Liver (tissue), 9 donors: ENCODE measurements around the gene PAFAH1B2. TPM values are rescaled to one million over a fixed set of nuclear protein-coding genes. Genes with fewer than 3 reads are reported as not detected.

Experiments used
- DNase-seq: peaks from one replicate; pipeline ENCODE4 v3.0.0-alpha.2; 2017; ENCODE audit warnings: low spot score
- H3K27ac ChIP-seq, 2 donors: one replicate each; pipeline ENCODE4 v1.7.0; 2013; ENCODE audit warnings: inconsistent platforms in 2 of 2, low read length in 2 of 2, control low read depth in 1 of 2, low read depth in 1 of 2, mild to moderate bottlenecking in 1 of 2
- H3K27me3 ChIP-seq, 4 donors: one replicate each; pipeline versions ENCODE4 v1.6.1 to v1.7.0; 2013; ENCODE audit warnings: low read length in 3 of 4, inconsistent platforms in 1 of 4, mild to moderate bottlenecking in 1 of 4, moderate library complexity in 1 of 4; ENCODE audit not compliant: control insufficient read depth in 4 of 4, insufficient read depth in 4 of 4
- H3K36me3 ChIP-seq, 4 donors: one replicate each; pipeline versions ENCODE4 v1.6.1 to v1.7.0; 2013; ENCODE audit warnings: low read length in 3 of 4, mild to moderate bottlenecking in 3 of 4, low read depth in 1 of 4, moderate library complexity in 1 of 4; ENCODE audit not compliant: control insufficient read depth in 4 of 4, insufficient read depth in 3 of 4
- H3K4me1 ChIP-seq, 4 donors: one replicate each; pipeline versions ENCODE4 v1.6.1 to v1.7.0; 2013; ENCODE audit warnings: low read length in 3 of 4, mild to moderate bottlenecking in 3 of 4, moderate library complexity in 1 of 4; ENCODE audit not compliant: control insufficient read depth in 4 of 4, insufficient read depth in 4 of 4
- H3K4me3 ChIP-seq, 3 donors: one replicate each; pipeline versions ENCODE4 v1.6.1 to v1.7.0; 2013; ENCODE audit warnings: low read length in 3 of 3, control low read depth in 1 of 3, low read depth in 1 of 3, mild to moderate bottlenecking in 1 of 3
- H3K9ac ChIP-seq, 2 donors: one replicate each; pipeline ENCODE4 v1.7.0; 2013; ENCODE audit warnings: low read length in 2 of 2, mild to moderate bottlenecking in 2 of 2, moderate library complexity in 2 of 2, control low read depth in 1 of 2, low read depth in 1 of 2
- H3K9me3 ChIP-seq, 4 donors: one replicate each; pipeline versions ENCODE4 v1.6.1 to v1.7.0; 2013; ENCODE audit warnings: low read length in 3 of 4; ENCODE audit not compliant: control insufficient read depth in 4 of 4
- CTCF ChIP-seq: fragments of 150-350 bp; IDR thresholded peaks from 2 replicates; pipeline ENCODE4 v1.5.1; 2017; ENCODE audit warnings: improper control_type of control experiment, low read depth, low read length; ENCODE audit not compliant: missing input control
- EGR1 ChIP-seq, 2 donors: IDR thresholded peaks; 2 replicates each; pipeline ENCODE4 v1.6.1; 2016 to 2018; ENCODE audit warnings: antibody characterized with exemption in 2 of 2, low read depth in 2 of 2
- FOXA1 ChIP-seq: IDR thresholded peaks from 2 replicates; pipeline ENCODE4 v1.6.1; 2016; ENCODE audit warnings: antibody characterized with exemption
- FOXA2 ChIP-seq: IDR thresholded peaks from 2 replicates; pipeline ENCODE4 v1.6.1; 2016; ENCODE audit warnings: antibody characterized with exemption
- GABPA ChIP-seq, 2 donors: IDR thresholded peaks in 1 of 2; conservative IDR thresholded peaks in 1 of 2; 2 replicates each; pipeline ENCODE4 v1.6.1; 2016; ENCODE audit warnings: antibody characterized with exemption in 2 of 2, mild to moderate bottlenecking in 1 of 2, moderate library complexity in 1 of 2
- HNF4A ChIP-seq, 2 donors: conservative IDR thresholded peaks; 2 replicates each; pipeline ENCODE4 v1.6.1; 2016; ENCODE audit warnings: antibody characterized with exemption in 2 of 2, mild to moderate bottlenecking in 2 of 2
- HNF4G ChIP-seq: IDR thresholded peaks from 2 replicates; pipeline ENCODE4 v1.6.1; 2016; ENCODE audit warnings: antibody characterized with exemption
- JUND ChIP-seq, 2 donors: IDR thresholded peaks; 2 replicates each; pipeline ENCODE4 v1.6.1; 2016; ENCODE audit warnings: antibody characterized with exemption in 2 of 2
- MAX ChIP-seq: IDR thresholded peaks from 2 replicates; pipeline ENCODE4 v1.6.1; 2016; ENCODE audit warnings: antibody characterized with exemption
- RXRA ChIP-seq, 2 donors: IDR thresholded peaks; 2 replicates each; pipeline ENCODE4 v1.6.1; 2017 to 2018; ENCODE audit warnings: antibody characterized with exemption in 2 of 2, mild to moderate bottlenecking in 1 of 2
- TAF1 ChIP-seq: conservative IDR thresholded peaks from 2 replicates; pipeline ENCODE4 v1.6.1; 2016; ENCODE audit warnings: antibody characterized with exemption, mild to moderate bottlenecking
- YY1 ChIP-seq: IDR thresholded peaks from 2 replicates; pipeline ENCODE4 v1.6.1; 2016; ENCODE audit warnings: antibody characterized with exemption, mild to moderate bottlenecking
- WGBS: extraction: QIAGEN DNeasy Blood & Tissue Kit; methylation state at CpG from one replicate; pipeline ENCODE4 v1.1.7; 2013; 5-methylcytosine and 5-hydroxymethylcytosine counted together
- polyA plus RNA-seq, 2 donors: library from polyadenylated mRNA; stranded (reverse) in 1 of 2; unstranded in 1 of 2; fragments of 200-250 nt in 1 of 2; fragments of >200 nt in 1 of 2; fragmentation: Nextera tagmentation in 1 of 2; extraction: Ambion mirVana in 1 of 2; gene quantifications; one replicate each; pipeline versions ENCODE4 v1.2.1 to v1.2.3, GENCODE V29; 2013 to 2015
- total RNA-seq, 2 donors: library from RNA; depleted of rRNA; stranded (reverse); fragments of >200 nt; gene quantifications; one replicate each; pipeline ENCODE4 v1.2.3, GENCODE V29; 2014
- TF ChIP-seq, protein P1 (sequence below): IDR thresholded peaks from 2 replicates; pipeline ENCODE4 v1.6.1; 2016; ENCODE audit warnings: antibody characterized with exemption
- TF ChIP-seq, protein P2 (sequence below): IDR thresholded peaks from 2 replicates; pipeline ENCODE4 v1.6.1; 2016; ENCODE audit warnings: antibody characterized with exemption
- donor health status: healthy.
- donor health status: healthy.
- donor health status: healthy.
- donor health status: healthy.
- donor health status: healthy.

The PAFAH1B2 gene
- total and polyA plus RNA-seq, 4 donors, result 12.7 to 39.8 (median 24.9) TPM

DNA sequence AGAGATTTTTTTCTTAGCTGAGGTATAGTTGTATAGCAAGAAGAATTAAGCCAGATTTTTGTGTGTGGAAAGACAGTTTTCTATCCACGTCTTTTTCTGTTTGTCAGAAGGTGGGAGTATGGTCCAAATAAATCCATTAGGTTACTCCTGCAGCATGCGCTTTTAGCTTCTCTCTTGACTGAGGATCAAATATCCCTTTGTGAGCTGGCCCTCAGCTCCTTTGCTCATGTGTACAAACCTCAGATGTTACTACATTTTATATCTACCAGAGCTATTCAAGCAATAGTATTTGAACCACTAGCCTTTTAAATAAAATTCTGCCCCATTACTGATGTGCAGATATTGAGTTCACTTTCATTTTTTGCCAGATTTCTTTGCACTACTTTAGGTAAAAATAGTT, 25.6 kb downstream of the PAFAH1B2 start:
- H3K9me3 ChIP-seq, result no peaks in the 10 kb centered on the region
- H3K9ac ChIP-seq, result no peak overlapping the region
- 94% methylated on average over 2 of the region's 2 CpGs for WGBS
- no peak for DNase-seq
- H3K4me1 ChIP-seq, result no peaks in the 10 kb centered on the region
- TF ChIP-seq HNF4A (conservative IDR thresholded peaks at IDR 0.05) (no peak), YY1 (no peak), FOXA2 (no peak)
- no peaks in the 10 kb centered on the region for H3K27me3 ChIP-seq
- no peak overlapping the region for H3K27ac ChIP-seq
- peaks cover 0 to 32% (median 27%) of the 10 kb centered on the region in 4 donors for H3K36me3 ChIP-seq
- no peak overlapping the region for H3K4me3 ChIP-seq

- no peak for DNase-seq
- H3K4me1 ChIP-seq, result no peaks in the 10 kb centered on the region
- no peaks in the 10 kb centered on the region for H3K9me3 ChIP-seq
- no peaks in the 10 kb centered on the region for H3K27me3 ChIP-seq
- peaks cover 0 to 32% (median 25%) of the 10 kb centered on the region in 4 donors for H3K36me3 ChIP-seq
- WGBS, result 93% methylated on average over 9 of the region's 9 CpGs
- H3K4me3 ChIP-seq, result no peak overlapping the region
- TF ChIP-seq RXRA (IDR thresholded peaks at IDR 0.05), result no peak
- TF ChIP-seq FOXA2, result no peak
- no peak for TF ChIP-seq TAF1
- no peak overlapping the region for H3K9ac ChIP-seq
- H3K27ac ChIP-seq, result no peak overlapping the region
These were observed 26.1 kb downstream of the PAFAH1B2 start for GRCh38 chr11:117170210-117170609.

GRCh38 chr11:117171007-117171403, 26.9 kb downstream of the PAFAH1B2 start:
- no peak overlapping the region for H3K27ac ChIP-seq
- no peak overlapping the region for H3K9ac ChIP-seq
- H3K36me3 ChIP-seq, result peaks cover 0 to 29% (median 20%) of the 10 kb centered on the region in 4 donors
- no peaks in the 10 kb centered on the region for H3K27me3 ChIP-seq
- 93% methylated on average over 2 of the region's 2 CpGs for WGBS
- no peak overlapping the region for H3K4me3 ChIP-seq
- H3K4me1 ChIP-seq, result no peaks in the 10 kb centered on the region
- no peaks in the 10 kb centered on the region for H3K9me3 ChIP-seq
- no peak for DNase-seq
- TF ChIP-seq, protein P1, sequence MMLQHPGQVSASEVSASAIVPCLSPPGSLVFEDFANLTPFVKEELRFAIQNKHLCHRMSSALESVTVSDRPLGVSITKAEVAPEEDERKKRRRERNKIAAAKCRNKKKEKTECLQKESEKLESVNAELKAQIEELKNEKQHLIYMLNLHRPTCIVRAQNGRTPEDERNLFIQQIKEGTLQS, result no peak
- no peak for TF ChIP-seq FOXA2
- TF ChIP-seq YY1, result no peak
- TF ChIP-seq GABPA (IDR thresholded peaks at IDR 0.05 in 1 of 2, conservative IDR thresholded peaks at IDR 0.05 in 1 of 2), result no peak

- no peaks in the 10 kb centered on the region for H3K9me3 ChIP-seq
- no peak overlapping the region for H3K27ac ChIP-seq
- peaks cover 0 to 27% (median 18%) of the 10 kb centered on the region in 4 donors for H3K36me3 ChIP-seq
- TF ChIP-seq, protein P2, sequence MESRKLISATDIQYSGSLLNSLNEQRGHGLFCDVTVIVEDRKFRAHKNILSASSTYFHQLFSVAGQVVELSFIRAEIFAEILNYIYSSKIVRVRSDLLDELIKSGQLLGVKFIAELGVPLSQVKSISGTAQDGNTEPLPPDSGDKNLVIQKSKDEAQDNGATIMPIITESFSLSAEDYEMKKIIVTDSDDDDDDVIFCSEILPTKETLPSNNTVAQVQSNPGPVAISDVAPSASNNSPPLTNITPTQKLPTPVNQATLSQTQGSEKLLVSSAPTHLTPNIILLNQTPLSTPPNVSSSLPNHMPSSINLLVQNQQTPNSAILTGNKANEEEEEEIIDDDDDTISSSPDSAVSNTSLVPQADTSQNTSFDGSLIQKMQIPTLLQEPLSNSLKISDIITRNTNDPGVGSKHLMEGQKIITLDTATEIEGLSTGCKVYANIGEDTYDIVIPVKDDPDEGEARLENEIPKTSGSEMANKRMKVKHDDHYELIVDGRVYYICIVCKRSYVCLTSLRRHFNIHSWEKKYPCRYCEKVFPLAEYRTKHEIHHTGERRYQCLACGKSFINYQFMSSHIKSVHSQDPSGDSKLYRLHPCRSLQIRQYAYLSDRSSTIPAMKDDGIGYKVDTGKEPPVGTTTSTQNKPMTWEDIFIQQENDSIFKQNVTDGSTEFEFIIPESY, result no peak
- TF ChIP-seq RXRA (IDR thresholded peaks at IDR 0.05), result no peak
- TF ChIP-seq MAX, result no peak
- TF ChIP-seq HNF4A (conservative IDR thresholded peaks at IDR 0.05), result no peak
- TF ChIP-seq EGR1 (IDR thresholded peaks at IDR 0.05; ENCODE audit: low read depth in 2 of 2), result no peak
- TF ChIP-seq, protein P1, result no peak
- TF ChIP-seq FOXA1, result no peak
- TF ChIP-seq JUND (IDR thresholded peaks at IDR 0.05), result no peak
- TF ChIP-seq CTCF, result no peak
- TF ChIP-seq TAF1, result no peak
- TF ChIP-seq HNF4G, result no peak
- H3K27me3 ChIP-seq, result no peaks in the 10 kb centered on the region
- DNase-seq, result no peak
- no peak overlapping the region for H3K9ac ChIP-seq
- WGBS, result 82% methylated on average over 14 of the region's 14 CpGs
- no peaks in the 10 kb centered on the region for H3K4me1 ChIP-seq
- H3K4me3 ChIP-seq, result no peak overlapping the region
These were observed 27.4 kb downstream of the PAFAH1B2 start for GRCh38 chr11:117171404-117172061.
